Muscle layer of colon (tissue), 2 donors: ENCODE results near the gene CCDC158.

ENCODE experiments used
- H3K27ac ChIP-seq: one replicate; pipeline ENCODE4 v1.7.0; 2013; ENCODE audit warnings: low read depth, mild to moderate bottlenecking, low read length, moderate library complexity
- H3K27me3 ChIP-seq, 2 donors: one replicate each; pipeline ENCODE4 v1.7.0; 2013; ENCODE audit warnings: low read length in 2 of 2, mild to moderate bottlenecking in 2 of 2; ENCODE audit not compliant: insufficient read depth in 2 of 2, control insufficient read depth in 1 of 2
- H3K36me3 ChIP-seq: one replicate; pipeline ENCODE4 v1.7.0; 2013; ENCODE audit warnings: mild to moderate bottlenecking, low read length; ENCODE audit not compliant: insufficient read depth
- H3K4me1 ChIP-seq: one replicate; pipeline ENCODE4 v1.7.0; 2013; ENCODE audit warnings: mild to moderate bottlenecking, low read length; ENCODE audit not compliant: insufficient read depth
- H3K4me3 ChIP-seq, 2 donors: one replicate each; pipeline ENCODE4 v1.7.0; 2013; ENCODE audit warnings: low read length in 2 of 2, low read depth in 1 of 2, mild to moderate bottlenecking in 1 of 2, moderate library complexity in 1 of 2
- H3K9ac ChIP-seq: one replicate; pipeline ENCODE4 v1.7.0; 2013; ENCODE audit warnings: low read length
- H3K9me3 ChIP-seq: one replicate; pipeline ENCODE4 v1.7.0; 2013; ENCODE audit warnings: mild to moderate bottlenecking, low read length
- donor health status: abdominal sarcoma.
- donor health status: Adenocarcinoma of cecum.

CCDC158 gene

GRCh38 chr4:76325072-76325471, 95.9 kb downstream of the CCDC158 start:
- Histone ChIP-seq H3K27me3 (no peaks in the 10 kb centered on the region), H3K4me1 (no peaks in the 10 kb centered on the region), H3K4me3 (no peak overlapping the region), H3K9me3 (no peaks in the 10 kb centered on the region), H3K27ac (no peak overlapping the region), H3K9ac (no peak overlapping the region), H3K36me3 (no peaks in the 10 kb centered on the region)

- Histone ChIP-seq H3K9me3 (no peaks in the 10 kb centered on the region), H3K36me3 (no peaks in the 10 kb centered on the region), H3K4me1 (no peaks in the 10 kb centered on the region), H3K9ac (no peak overlapping the region), H3K27ac (no peak overlapping the region), H3K4me3 (no peak overlapping the region), H3K27me3 (no peaks in the 10 kb centered on the region)
These were observed 98.7 kb downstream of the CCDC158 start for GRCh38 chr4:76322236-76322635.

- H3K9ac ChIP-seq = no peak overlapping the region
- no peak overlapping the region for H3K4me3 ChIP-seq
- no peaks in the 10 kb centered on the region for H3K4me1 ChIP-seq
- H3K9me3 ChIP-seq = peaks cover 3% of the 10 kb centered on the region
- no peaks in the 10 kb centered on the region for H3K27me3 ChIP-seq
- H3K36me3 ChIP-seq = no peaks in the 10 kb centered on the region
- no peak overlapping the region for H3K27ac ChIP-seq
These were observed 104.8 kb downstream of the CCDC158 start for GRCh38 chr4:76316131-76316530.

GRCh38 chr4:76315267-76315918, 105.5 kb downstream of the CCDC158 start:
- Histone ChIP-seq H3K9me3 (peaks cover 3% of the 10 kb centered on the region), H3K27me3 (no peaks in the 10 kb centered on the region), H3K4me3 (no peak overlapping the region), H3K4me1 (no peaks in the 10 kb centered on the region), H3K36me3 (no peaks in the 10 kb centered on the region), H3K27ac (no peak overlapping the region), H3K9ac (no peak overlapping the region)

GRCh38 chr4:76313547-76313946, 107.4 kb downstream of the CCDC158 start:
- Histone ChIP-seq H3K9me3 (peaks cover 3% of the 10 kb centered on the region), H3K9ac (no peak overlapping the region), H3K4me3 (no peak overlapping the region), H3K27ac (no peak overlapping the region), H3K36me3 (peaks cover 8% of the 10 kb centered on the region), H3K27me3 (no peaks in the 10 kb centered on the region), H3K4me1 (peaks cover 4% of the 10 kb centered on the region)

- Histone ChIP-seq H3K9me3 (peaks cover 3% of the 10 kb centered on the region), H3K36me3 (peaks cover 8% of the 10 kb centered on the region), H3K27ac (no peak overlapping the region), H3K27me3 (no peaks in the 10 kb centered on the region), H3K9ac (no peak overlapping the region), H3K4me3 (no peak overlapping the region), H3K4me1 (peaks cover 15% of the 10 kb centered on the region)
These were observed 108.5 kb downstream of the CCDC158 start for GRCh38 chr4:76312457-76312856.

- Histone ChIP-seq H3K9me3 (peaks cover 3% of the 10 kb centered on the region), H3K27ac (no peak overlapping the region), H3K27me3 (no peaks in the 10 kb centered on the region), H3K9ac (no peak overlapping the region), H3K4me3 (no peak overlapping the region), H3K4me1 (peaks cover 17% of the 10 kb centered on the region), H3K36me3 (peaks cover 8% of the 10 kb centered on the region)
These were observed 109.0 kb downstream of the CCDC158 start for GRCh38 chr4:76311896-76312331.

- Histone ChIP-seq H3K9ac (no peak overlapping the region), H3K36me3 (peaks cover 8% of the 10 kb centered on the region), H3K27ac (no peak overlapping the region), H3K27me3 (no peaks in the 10 kb centered on the region), H3K9me3 (peaks cover under 1% of the 10 kb centered on the region), H3K4me1 (peaks cover 17% of the 10 kb centered on the region), H3K4me3 (no peak overlapping the region)
These were observed 110.3 kb downstream of the CCDC158 start for GRCh38 chr4:76310683-76311082.

GRCh38 chr4:76309939-76310550, 110.9 kb downstream of the CCDC158 start:
- H3K9me3 ChIP-seq = no peaks in the 10 kb centered on the region
- H3K27ac ChIP-seq = no peak overlapping the region
- no peak overlapping the region for H3K4me3 ChIP-seq
- peaks cover 23% of the 10 kb centered on the region for H3K4me1 ChIP-seq
- no peaks in the 10 kb centered on the region for H3K27me3 ChIP-seq
- H3K36me3 ChIP-seq = peaks cover 8% of the 10 kb centered on the region
- H3K9ac ChIP-seq = no peak overlapping the region

GRCh38 chr4:76308548-76308947, 112.4 kb downstream of the CCDC158 start:
- H3K4me1 ChIP-seq = peaks cover 27% of the 10 kb centered on the region
- no peak overlapping the region for H3K9ac ChIP-seq
- no peaks in the 10 kb centered on the region for H3K27me3 ChIP-seq
- H3K36me3 ChIP-seq = peaks cover 8% of the 10 kb centered on the region
- H3K27ac ChIP-seq = no peak overlapping the region
- no peaks in the 10 kb centered on the region for H3K9me3 ChIP-seq
- H3K4me3 ChIP-seq = no peak overlapping the region

- H3K27ac ChIP-seq = peak overlapping the region; percentile 64
These were observed 113.3 kb downstream of the CCDC158 start for GRCh38 chr4:76307660-76308014.

More at GRCh38 chr4:76307660-76308014, 113.3 kb downstream of the CCDC158 start:
- H3K27me3 ChIP-seq = no peaks in the 10 kb centered on the region
- peaks cover 8% of the 10 kb centered on the region for H3K36me3 ChIP-seq
- peak overlapping the region; percentile 73 to 91 for H3K4me3 ChIP-seq
- peak overlapping the region; percentile 18 for H3K9ac ChIP-seq
- no peaks in the 10 kb centered on the region for H3K9me3 ChIP-seq
- peaks cover 27% of the 10 kb centered on the region for H3K4me1 ChIP-seq
